Measurements from ENCODE around the gene PTPRG. TPM values are rescaled to one million over a fixed set of nuclear protein-coding genes. Genes with fewer than 3 reads are reported as not detected.

Gene PTPRG
- total RNA-seq, 1 experiment from 2014 or later, result 0.73 TPM

DNA sequence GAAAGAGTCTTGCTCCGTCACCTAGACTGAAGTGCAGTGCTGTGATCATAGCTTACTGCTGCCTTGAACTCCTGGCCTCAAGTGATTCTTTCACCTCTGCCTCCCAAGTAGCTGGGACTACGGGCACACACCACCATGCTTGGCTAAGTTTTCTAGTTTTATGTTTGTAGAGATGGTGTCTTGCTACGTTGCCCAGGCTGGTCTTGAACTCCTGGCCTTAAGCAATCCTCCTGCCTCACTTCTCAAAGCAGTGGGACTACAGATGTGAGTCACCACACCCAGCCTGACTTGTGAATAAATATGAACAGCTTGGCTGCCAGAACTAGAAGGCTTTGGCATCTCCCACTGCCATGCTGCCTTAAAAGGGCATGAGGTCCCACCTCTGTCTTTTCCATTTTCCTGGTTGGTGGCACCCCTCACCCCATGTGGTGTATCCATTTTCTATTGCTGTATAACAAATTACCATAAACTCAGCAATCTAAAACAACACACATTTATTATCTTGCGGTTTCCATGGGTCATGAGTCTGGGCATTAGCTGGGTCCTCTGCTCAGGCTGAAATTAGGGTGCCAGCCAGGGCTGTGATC is 44.3 kb downstream of the PTPRG start:
- Histone ChIP-seq H3K79me2 (ENCODE audit: low read length) (no peaks in the 10 kb centered on the region), H3K27me3 (ENCODE audit: low read length) (no peaks in the 10 kb centered on the region), H3K4me3 (ENCODE audit: low read length) (no peak overlapping the region), H3K9me3 (ENCODE audit: low read length) (no peaks in the 10 kb centered on the region; the same call in 1 of the 2 replicates), H3K4me1 (ENCODE audit: insufficient read depth, low read length) (no peaks in the 10 kb centered on the region), H3F3A (ENCODE audit: low read length, unreplicated experiment) (no peaks in the 10 kb centered on the region), H3K27ac (ENCODE audit: low read length) (no peak overlapping the region), H3K36me3 (ENCODE audit: low read depth, low read length) (no peaks in the 10 kb centered on the region), H3K4me2 (ENCODE audit: low read length) (no peak overlapping the region), H3K9ac (ENCODE audit: low read length) (no peak overlapping the region), H2AFZ (ENCODE audit: low read length) (no peak overlapping the region), H4K20me1 (ENCODE audit: low read length) (no peaks in the 10 kb centered on the region), H3K9me2 (replicated peaks; ENCODE audit: low read length) (no peaks in the 10 kb centered on the region)
- ChIA-PET POLR2A (ENCODE audit: unreplicated experiment) (no interaction called here), CTCF (no interaction called here)
- TF ChIP-seq, protein P1, sequence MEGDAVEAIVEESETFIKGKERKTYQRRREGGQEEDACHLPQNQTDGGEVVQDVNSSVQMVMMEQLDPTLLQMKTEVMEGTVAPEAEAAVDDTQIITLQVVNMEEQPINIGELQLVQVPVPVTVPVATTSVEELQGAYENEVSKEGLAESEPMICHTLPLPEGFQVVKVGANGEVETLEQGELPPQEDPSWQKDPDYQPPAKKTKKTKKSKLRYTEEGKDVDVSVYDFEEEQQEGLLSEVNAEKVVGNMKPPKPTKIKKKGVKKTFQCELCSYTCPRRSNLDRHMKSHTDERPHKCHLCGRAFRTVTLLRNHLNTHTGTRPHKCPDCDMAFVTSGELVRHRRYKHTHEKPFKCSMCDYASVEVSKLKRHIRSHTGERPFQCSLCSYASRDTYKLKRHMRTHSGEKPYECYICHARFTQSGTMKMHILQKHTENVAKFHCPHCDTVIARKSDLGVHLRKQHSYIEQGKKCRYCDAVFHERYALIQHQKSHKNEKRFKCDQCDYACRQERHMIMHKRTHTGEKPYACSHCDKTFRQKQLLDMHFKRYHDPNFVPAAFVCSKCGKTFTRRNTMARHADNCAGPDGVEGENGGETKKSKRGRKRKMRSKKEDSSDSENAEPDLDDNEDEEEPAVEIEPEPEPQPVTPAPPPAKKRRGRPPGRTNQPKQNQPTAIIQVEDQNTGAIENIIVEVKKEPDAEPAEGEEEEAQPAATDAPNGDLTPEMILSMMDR (conservative IDR thresholded peaks at IDR 0.05; ENCODE audit: low read depth, low read length), result no peak
- TF ChIP-seq EZH2phosphoT487 (IDR thresholded peaks at IDR 0.05; ENCODE audit: borderline replicate concordance, low read length) (no peak), EZH2 (IDR thresholded peaks at IDR 0.05; ENCODE audit: low read length, unreplicated experiment) (no peak)
- intact Hi-C loops (cut with micrococcal nuclease), result no loop called here
- BruUV-seq (replicated peaks), result no TSS peak
- ATAC-seq (no peak), DNase-seq (no peak)

DNA sequence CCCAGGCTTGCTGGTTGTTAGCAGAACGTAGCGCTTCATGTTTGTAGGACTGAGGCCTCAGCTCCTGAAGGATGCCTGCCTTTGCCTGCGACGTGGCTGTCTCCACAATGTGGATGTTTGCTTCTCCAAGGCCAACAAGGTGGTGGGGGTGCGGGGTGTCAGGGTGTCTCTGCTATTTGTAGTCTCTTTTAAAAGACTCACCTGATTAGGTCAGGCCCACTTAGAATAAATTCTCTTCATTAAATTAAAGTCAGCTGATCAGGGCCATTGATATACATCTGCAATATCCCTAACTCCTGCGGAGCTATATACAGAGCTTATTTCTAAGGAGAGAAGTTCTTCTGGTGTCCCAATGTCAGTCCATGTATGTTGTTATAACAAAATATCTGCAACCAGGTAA is 44.8 kb downstream of the PTPRG start:
- Histone ChIP-seq H3K79me2 (ENCODE audit: low read length) (no peaks in the 10 kb centered on the region), H3K9ac (ENCODE audit: low read length) (no peak overlapping the region), H3K4me2 (ENCODE audit: low read length) (no peak overlapping the region), H3K27ac (ENCODE audit: low read length) (no peak overlapping the region), H3K4me1 (ENCODE audit: insufficient read depth, low read length) (no peaks in the 10 kb centered on the region), H3F3A (ENCODE audit: low read length, unreplicated experiment) (no peaks in the 10 kb centered on the region), H3K9me3 (ENCODE audit: low read length) (no peaks in the 10 kb centered on the region; the same call in 1 of the 2 replicates), H3K36me3 (ENCODE audit: low read depth, low read length) (no peaks in the 10 kb centered on the region), H2AFZ (ENCODE audit: low read length) (no peak overlapping the region), H4K20me1 (ENCODE audit: low read length) (no peaks in the 10 kb centered on the region), H3K27me3 (ENCODE audit: low read length) (no peaks in the 10 kb centered on the region), H3K9me2 (replicated peaks; ENCODE audit: low read length) (no peaks in the 10 kb centered on the region), H3K4me3 (ENCODE audit: low read length) (no peak overlapping the region)
- ChIA-PET POLR2A (ENCODE audit: unreplicated experiment) (no interaction called here), CTCF (no interaction called here)
- intact Hi-C loops (cut with micrococcal nuclease), result no loop called here
- DNase-seq (no peak), ATAC-seq (no peak)
- no peak for TF ChIP-seq EZH2 (IDR thresholded peaks at IDR 0.05; ENCODE audit: low read length, unreplicated experiment)
- no peak for TF ChIP-seq EZH2phosphoT487 (IDR thresholded peaks at IDR 0.05; ENCODE audit: borderline replicate concordance, low read length)
- TF ChIP-seq, protein P1 (conservative IDR thresholded peaks at IDR 0.05; ENCODE audit: low read depth, low read length), result no peak
- BruUV-seq (replicated peaks), result no TSS peak

DNA sequence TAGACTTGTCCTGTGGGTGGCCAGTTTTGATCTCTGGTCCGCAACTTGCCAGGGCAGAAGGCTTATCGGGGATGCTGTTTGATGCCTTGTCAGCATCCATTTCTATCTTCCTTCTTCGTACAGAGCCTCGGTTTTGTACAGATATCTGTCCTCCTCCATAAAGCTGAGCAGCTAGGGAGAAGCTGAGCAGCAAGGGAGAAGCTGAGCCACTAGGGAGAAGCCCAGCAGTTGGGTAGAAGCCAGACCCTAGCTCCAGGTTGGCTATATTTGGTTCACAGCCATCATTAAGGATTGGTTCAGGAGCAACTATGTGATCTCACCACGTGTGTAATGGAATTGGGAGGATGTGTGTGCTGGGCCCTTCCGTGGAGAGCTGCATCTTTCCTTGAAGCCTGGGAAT is 46.7 kb downstream of the PTPRG start:
- H3K4me1 ChIP-seq (ENCODE audit: insufficient read depth, low read length), result no peaks in the 10 kb centered on the region
- no peaks in the 10 kb centered on the region for H4K20me1 ChIP-seq (ENCODE audit: low read length)
- ChIA-PET CTCF (no interaction called here), POLR2A (ENCODE audit: unreplicated experiment) (no interaction called here)
- H3K4me2 ChIP-seq (ENCODE audit: low read length), result no peak overlapping the region
- H3K4me3 ChIP-seq (ENCODE audit: low read length), result no peak overlapping the region
- no peak overlapping the region for H2AFZ ChIP-seq (ENCODE audit: low read length)
- intact Hi-C loops (cut with micrococcal nuclease), result no loop called here
- no peak for ATAC-seq
- no peak for TF ChIP-seq EZH2phosphoT487 (IDR thresholded peaks at IDR 0.05; ENCODE audit: borderline replicate concordance, low read length)
- no peak for TF ChIP-seq EZH2 (IDR thresholded peaks at IDR 0.05; ENCODE audit: low read length, unreplicated experiment)
- no peaks in the 10 kb centered on the region for H3K9me2 ChIP-seq (replicated peaks; ENCODE audit: low read length)
- H3K27ac ChIP-seq (ENCODE audit: low read length), result no peak overlapping the region
- H3K36me3 ChIP-seq (ENCODE audit: low read depth, low read length), result no peaks in the 10 kb centered on the region
- no TSS peak for BruUV-seq (replicated peaks)
- no peaks in the 10 kb centered on the region for H3K9me3 ChIP-seq (ENCODE audit: low read length)
- no peaks in the 10 kb centered on the region for H3F3A ChIP-seq (ENCODE audit: low read length, unreplicated experiment)
- no peaks in the 10 kb centered on the region for H3K79me2 ChIP-seq (ENCODE audit: low read length)
- no peak for DNase-seq
- H3K9ac ChIP-seq (ENCODE audit: low read length), result no peak overlapping the region
- no peaks in the 10 kb centered on the region for H3K27me3 ChIP-seq (ENCODE audit: low read length)

Measured in PC-3 (cell line).